RWPE2 (cell line): ENCODE data around the gene MFSD6.

Source experiments
- ATAC-seq: fragments of 200-7000 bp; cut with Tn5 transposase; 3 replicates; pipeline ENCODE4 v1.9.1; 2021; ENCODE audit warnings: low read depth
- DNase-seq: peaks from one replicate; pipeline ENCODE4 v3.0.0-alpha.2; 2020; ENCODE audit warnings: low spot score
- H3K27ac ChIP-seq: fragments of 450-650 bp; 2 replicates; pipeline ENCODE4 v1.5.1; 2017; ENCODE audit warnings: mild to moderate bottlenecking; ENCODE audit not compliant: poor library complexity, severe bottlenecking
- H3K27me3 ChIP-seq: fragments of 250-450 bp; sonication (Bioruptor Pico); 2 replicates; pipeline ENCODE4 v1.5.1; 2021; ENCODE audit warnings: mild to moderate bottlenecking, moderate library complexity; ENCODE audit not compliant: insufficient read depth, poor library complexity, severe bottlenecking
- H3K36me3 ChIP-seq: fragments of 250-450 bp; sonication (Bioruptor Pico); 2 replicates; pipeline ENCODE4 v1.5.1; 2020; ENCODE audit warnings: low read depth, mild to moderate bottlenecking, moderate library complexity
- H3K4me1 ChIP-seq: fragments of 250-450 bp; sonication (Bioruptor Pico); 2 replicates; pipeline ENCODE4 v1.5.1; 2021; ENCODE audit warnings: mild to moderate bottlenecking, moderate library complexity; ENCODE audit not compliant: insufficient read depth, poor library complexity, severe bottlenecking
- H3K4me3 ChIP-seq: fragments of 250-450 bp; sonication (Bioruptor Pico); 2 replicates; pipeline ENCODE4 v1.5.1; 2021; ENCODE audit warnings: mild to moderate bottlenecking, moderate library complexity; ENCODE audit not compliant: severe bottlenecking
- H3K9me3 ChIP-seq: fragments of 250-450 bp; sonication (Bioruptor Pico); 2 replicates; pipeline ENCODE4 v1.5.1; 2021; ENCODE audit warnings: mild to moderate bottlenecking, moderate library complexity; ENCODE audit not compliant: severe bottlenecking
- TF ChIP-seq, protein P1 (sequence below): fragments of 450-650 bp; IDR thresholded peaks from one replicate; pipeline ENCODE4 v1.5.1; 2017; ENCODE audit warnings: mild to moderate bottlenecking, moderate library complexity; ENCODE audit not compliant: poor library complexity, severe bottlenecking

MFSD6 gene

DNA sequence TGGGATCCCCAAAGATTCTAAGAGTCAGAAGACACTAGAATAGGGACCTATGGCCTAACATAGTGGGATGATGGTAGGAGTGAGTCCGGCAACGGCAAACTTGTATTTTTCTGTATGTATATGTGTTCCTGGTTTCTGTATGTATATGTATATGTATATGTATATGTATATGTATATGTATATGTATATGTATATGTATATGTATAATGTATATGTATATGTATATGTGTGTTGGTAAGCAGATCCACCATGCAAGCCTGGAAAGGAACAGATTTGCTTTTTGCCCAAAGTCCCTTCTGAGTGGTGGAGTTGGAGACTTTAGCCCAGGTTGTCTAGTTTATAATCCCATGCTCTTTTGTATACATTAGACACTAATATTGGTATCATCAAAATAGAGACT is 46.6 kb downstream of the MFSD6 start:
- Histone ChIP-seq H3K4me1 (peaks cover 8% of the 10 kb centered on the region), H3K36me3 (no peaks in the 10 kb centered on the region), H3K9me3 (no peaks in the 10 kb centered on the region), H3K4me3 (no peak overlapping the region), H3K27ac (no peak overlapping the region), H3K27me3 (no peaks in the 10 kb centered on the region)
- ATAC-seq (no peak), DNase-seq (no peak)
- TF ChIP-seq, protein P1, sequence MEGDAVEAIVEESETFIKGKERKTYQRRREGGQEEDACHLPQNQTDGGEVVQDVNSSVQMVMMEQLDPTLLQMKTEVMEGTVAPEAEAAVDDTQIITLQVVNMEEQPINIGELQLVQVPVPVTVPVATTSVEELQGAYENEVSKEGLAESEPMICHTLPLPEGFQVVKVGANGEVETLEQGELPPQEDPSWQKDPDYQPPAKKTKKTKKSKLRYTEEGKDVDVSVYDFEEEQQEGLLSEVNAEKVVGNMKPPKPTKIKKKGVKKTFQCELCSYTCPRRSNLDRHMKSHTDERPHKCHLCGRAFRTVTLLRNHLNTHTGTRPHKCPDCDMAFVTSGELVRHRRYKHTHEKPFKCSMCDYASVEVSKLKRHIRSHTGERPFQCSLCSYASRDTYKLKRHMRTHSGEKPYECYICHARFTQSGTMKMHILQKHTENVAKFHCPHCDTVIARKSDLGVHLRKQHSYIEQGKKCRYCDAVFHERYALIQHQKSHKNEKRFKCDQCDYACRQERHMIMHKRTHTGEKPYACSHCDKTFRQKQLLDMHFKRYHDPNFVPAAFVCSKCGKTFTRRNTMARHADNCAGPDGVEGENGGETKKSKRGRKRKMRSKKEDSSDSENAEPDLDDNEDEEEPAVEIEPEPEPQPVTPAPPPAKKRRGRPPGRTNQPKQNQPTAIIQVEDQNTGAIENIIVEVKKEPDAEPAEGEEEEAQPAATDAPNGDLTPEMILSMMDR: no peak

DNA sequence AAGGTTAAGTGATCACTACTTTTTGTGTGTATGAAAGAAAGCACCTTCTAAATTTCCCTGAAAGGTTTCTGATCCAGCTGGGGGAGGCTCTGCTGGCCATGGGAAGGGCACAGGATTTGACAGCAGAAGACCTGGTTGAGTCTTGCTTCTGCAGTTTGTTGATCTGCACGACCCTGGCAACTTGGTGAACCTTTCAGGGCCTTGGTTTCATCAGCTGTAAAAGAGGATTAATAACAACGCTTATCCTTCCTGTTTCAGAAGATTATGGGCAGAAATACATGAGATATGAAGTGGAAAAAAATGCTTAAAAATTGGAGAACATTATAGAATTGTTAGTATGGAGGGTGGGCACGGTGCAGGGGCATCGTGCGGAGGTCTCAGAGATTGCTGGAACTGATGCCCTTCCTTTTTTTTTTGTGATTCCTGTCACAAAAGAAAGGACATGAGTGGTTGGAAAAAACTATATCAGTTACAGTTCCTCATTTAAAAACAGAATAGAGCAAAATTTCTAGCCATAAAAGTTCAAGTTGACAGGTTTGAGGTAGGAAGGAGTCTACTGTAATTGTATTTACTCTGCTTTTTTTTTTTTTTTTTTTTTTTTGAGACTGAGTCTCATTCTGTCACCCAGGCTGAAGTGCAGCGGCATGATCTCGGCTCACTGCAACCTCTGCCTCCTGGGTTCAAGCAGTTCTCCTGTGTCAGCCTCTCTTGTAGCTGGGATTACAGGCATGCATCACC is 47.4 kb downstream of the MFSD6 start:
- Histone ChIP-seq H3K4me1 (peaks cover 8% of the 10 kb centered on the region), H3K27me3 (no peaks in the 10 kb centered on the region), H3K9me3 (no peaks in the 10 kb centered on the region), H3K27ac (no peak overlapping the region), H3K4me3 (no peak overlapping the region), H3K36me3 (no peaks in the 10 kb centered on the region)
- ATAC-seq (no peak), DNase-seq (no peak)
- TF ChIP-seq, protein P1: no peak

DNA sequence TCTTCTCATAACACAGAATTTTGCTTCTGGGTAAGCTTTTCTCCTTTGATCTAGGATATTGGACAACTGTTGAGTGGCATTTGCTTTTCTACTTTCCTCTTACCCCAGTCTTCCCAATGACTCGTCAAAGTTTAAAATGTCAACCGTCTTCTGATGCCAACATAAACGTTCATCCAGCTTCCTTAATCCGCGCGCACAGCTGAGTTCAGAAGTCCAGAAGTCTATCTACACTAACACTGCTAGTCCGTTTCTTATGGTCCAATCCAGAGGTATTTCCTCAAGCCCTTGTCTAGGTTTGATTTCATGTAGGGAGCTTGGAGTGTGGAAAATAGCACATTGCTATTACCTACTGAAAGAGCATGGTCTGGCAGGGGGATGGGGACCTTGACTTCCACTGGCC is 48.7 kb downstream of the MFSD6 start:
- Histone ChIP-seq H3K4me1 (peaks cover 4% of the 10 kb centered on the region), H3K4me3 (no peak overlapping the region), H3K27ac (no peak overlapping the region), H3K27me3 (no peaks in the 10 kb centered on the region), H3K36me3 (no peaks in the 10 kb centered on the region), H3K9me3 (no peaks in the 10 kb centered on the region)
- ATAC-seq: no peak
- TF ChIP-seq, protein P1: no peak
- DNase-seq: no peak

DNA sequence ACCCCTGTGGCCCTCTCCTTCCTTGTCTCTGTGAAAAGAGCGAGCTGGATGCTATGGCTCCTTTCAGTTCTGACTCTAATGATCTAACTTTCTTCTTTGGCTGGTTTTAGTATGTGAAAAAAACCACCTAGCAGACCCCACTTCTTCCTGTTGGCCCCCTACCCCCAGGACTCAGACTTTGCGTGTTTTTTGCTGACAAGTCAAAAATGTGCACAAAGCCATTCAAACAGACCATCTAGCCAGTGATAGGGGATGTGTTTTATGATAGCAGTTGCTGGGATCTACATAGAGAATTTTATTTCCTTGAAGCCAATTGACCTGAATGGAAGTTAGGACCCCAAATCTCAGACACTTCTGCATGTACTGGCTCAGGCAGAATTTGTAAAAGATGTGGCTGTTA is 49.1 kb downstream of the MFSD6 start:
- Histone ChIP-seq H3K4me1 (no peaks in the 10 kb centered on the region), H3K9me3 (no peaks in the 10 kb centered on the region), H3K27me3 (no peaks in the 10 kb centered on the region), H3K36me3 (no peaks in the 10 kb centered on the region), H3K4me3 (no peak overlapping the region), H3K27ac (no peak overlapping the region)
- ATAC-seq (no peak), DNase-seq (no peak)
- TF ChIP-seq, protein P1: no peak

DNA sequence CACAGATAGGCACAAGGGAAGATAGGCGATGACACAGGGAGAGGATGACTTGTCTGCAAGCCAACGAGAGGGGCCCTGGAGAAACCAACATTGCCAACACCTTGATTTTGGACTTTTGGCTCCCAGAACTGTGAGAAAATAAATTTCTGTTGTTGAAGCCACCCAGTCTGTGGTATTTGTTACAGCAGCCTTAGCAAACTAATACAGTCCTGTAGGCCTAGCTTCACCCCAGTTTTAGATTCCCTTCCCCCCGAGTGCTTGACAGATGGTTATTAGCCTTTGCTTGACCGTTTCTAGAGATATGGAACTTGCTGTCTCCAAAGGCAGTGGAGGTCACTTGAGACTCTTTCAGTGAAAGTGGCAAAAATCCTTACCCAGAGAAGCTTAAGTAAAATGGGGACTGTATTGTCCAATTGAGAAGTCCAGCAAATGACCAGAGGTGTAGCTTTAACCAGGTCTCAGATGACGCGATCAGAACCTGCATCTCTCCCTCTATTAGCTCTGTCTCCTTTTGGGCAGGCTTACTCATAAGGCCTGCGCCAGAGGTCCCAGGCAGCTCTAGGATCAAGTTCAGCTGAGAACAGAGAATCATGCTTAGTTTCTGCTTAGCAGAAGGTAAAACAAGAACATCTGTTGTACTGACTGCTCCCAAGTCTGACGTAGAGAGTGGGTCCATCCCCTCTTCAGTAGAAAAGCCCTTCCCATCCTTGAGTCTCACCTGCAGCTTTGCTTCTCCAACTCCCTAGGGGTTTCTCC is 50.4 kb downstream of the MFSD6 start:
- Histone ChIP-seq H3K36me3 (no peaks in the 10 kb centered on the region), H3K27ac (no peak overlapping the region), H3K4me1 (no peaks in the 10 kb centered on the region), H3K27me3 (no peaks in the 10 kb centered on the region), H3K4me3 (no peak overlapping the region), H3K9me3 (no peaks in the 10 kb centered on the region)
- TF ChIP-seq, protein P1: no peak
- ATAC-seq: no peak
- no peak for DNase-seq
